Measurements from ENCODE around the gene SNORC.

DNA sequence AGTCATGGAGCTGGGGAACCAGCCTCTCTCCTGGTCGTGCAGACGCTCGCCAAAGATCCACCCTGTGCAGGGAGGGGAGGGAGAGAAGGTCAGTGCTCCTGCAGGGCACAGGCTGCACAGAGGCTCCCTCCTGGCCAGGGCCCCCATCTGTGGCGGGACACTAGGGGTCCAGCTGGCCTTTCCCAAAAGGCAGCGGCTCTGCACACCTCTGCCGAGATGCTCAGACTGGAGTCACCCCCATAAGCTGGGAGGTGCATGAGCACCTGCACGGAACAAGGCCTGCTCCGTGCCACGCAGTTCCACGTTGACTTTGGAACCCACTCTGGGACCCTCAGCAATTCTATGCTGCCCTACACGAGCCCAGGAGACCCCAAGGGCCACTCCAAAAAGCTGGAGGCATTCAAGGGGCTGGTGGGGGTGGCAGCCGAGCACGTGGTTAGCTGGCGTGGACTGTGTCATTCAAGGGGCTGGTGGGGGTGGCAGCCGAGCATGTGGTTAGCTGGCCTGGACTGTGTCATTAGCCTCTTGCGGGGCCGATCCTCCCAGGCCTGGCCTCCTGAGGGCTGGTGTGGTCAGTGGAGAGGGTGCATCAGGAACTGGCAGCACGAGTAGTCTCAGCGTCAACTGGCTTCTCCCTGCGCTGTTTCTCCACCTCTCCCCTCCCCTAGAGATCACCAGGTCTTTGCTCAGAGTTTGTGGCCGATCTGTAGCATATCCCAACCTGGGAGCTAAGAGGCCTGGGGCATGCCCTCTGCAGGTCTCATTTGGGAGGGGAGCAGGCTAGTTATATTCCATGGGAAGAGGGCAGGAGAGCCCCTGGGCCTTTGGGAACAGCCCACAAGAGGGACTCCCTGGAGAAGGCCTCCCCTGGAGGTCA lies 9.8 kb downstream of the SNORC start:
- TF ChIP-seq POLR2A (IDR thresholded peaks at IDR 0.05) (no peak), POLR2AphosphoS5 (IDR thresholded peaks at IDR 0.05) (no peak)
- TF ChIP-seq, protein P1, sequence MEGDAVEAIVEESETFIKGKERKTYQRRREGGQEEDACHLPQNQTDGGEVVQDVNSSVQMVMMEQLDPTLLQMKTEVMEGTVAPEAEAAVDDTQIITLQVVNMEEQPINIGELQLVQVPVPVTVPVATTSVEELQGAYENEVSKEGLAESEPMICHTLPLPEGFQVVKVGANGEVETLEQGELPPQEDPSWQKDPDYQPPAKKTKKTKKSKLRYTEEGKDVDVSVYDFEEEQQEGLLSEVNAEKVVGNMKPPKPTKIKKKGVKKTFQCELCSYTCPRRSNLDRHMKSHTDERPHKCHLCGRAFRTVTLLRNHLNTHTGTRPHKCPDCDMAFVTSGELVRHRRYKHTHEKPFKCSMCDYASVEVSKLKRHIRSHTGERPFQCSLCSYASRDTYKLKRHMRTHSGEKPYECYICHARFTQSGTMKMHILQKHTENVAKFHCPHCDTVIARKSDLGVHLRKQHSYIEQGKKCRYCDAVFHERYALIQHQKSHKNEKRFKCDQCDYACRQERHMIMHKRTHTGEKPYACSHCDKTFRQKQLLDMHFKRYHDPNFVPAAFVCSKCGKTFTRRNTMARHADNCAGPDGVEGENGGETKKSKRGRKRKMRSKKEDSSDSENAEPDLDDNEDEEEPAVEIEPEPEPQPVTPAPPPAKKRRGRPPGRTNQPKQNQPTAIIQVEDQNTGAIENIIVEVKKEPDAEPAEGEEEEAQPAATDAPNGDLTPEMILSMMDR (IDR thresholded peaks at IDR 0.05): no peak
